ENCODE measurements around the gene GDAP1L1.
A peak's percentile ranks its signal among the peaks of the same experiment; 100 is the strongest.

Gene GDAP1L1

DNA sequence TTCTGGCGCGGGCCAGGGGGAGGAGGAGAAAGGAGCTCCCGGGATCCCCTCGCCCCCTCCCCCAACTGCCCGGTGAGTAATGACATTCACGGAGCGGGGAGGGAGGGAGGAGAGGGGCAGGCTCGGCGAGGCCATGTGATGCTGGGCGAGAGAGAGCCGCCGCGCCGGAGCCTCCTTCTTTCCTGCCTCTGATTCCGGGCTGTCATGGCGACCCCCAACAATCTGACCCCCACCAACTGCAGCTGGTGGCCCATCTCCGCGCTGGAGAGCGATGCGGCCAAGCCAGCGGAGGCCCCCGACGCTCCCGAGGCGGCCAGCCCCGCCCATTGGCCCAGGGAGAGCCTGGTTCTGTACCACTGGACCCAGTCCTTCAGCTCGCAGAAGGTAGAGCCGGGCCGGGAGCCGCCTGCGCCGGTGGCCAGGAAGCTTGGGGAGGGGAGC is at the start of gene GDAP1L1:
Gene GDAP1L1 (plus strand): TSS at position 178 of the 441 bp plus-strand sequence. CDS start 27 bp downstream, at position 205.
- DNase-seq: no peak

GRCh38 chr20:44198872-44199271 is 48.2 kb upstream of the GDAP1L1 start:
- peak; percentile 17 for DNase-seq

GRCh38 chr20:44199877-44200276 is 47.2 kb upstream of the GDAP1L1 start:
- DNase-seq: no peak

DNA sequence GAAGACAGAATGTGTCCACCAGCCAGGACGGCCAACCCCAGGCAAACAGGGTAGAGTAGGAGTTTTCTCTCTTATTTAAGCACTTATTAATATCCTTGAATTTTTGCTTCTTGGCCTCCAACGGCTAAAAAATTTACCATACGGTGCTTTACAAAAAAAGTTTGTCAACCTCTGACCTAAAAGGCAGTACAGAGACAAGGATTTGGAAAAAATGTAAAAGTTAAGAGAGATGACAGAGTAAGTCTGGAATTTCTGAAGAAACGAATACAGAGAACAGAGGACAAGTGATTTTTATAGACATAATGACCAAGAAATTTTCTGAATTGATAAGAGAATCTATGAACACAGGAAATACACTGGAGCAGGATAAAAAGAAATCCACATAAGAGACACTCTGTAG is 46.7 kb upstream of the GDAP1L1 start:
- DNase-seq: no peak

- no peak for DNase-seq
These were observed 46.1 kb upstream of the GDAP1L1 start for GRCh38 chr20:44200983-44201382.

DNA sequence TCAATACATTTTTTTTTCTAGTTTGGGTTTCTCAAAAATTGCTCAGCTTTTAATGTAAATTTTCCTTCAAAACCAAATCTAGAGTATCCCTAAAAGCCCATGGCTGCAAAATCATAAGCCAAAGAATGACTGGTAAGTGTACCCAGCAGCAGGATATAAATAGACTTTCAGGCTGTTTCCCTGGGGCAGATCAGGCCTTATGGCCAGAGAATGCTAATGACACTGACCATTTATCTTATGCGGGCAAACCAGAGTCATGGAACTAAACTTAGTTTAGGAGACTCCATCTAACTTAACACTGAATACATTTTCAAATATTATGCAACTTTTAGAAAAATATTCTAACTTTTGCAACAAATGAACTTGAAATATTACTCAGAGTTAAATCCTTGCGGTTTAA is 43.9 kb upstream of the GDAP1L1 start:
- DNase-seq: no peak

DNA sequence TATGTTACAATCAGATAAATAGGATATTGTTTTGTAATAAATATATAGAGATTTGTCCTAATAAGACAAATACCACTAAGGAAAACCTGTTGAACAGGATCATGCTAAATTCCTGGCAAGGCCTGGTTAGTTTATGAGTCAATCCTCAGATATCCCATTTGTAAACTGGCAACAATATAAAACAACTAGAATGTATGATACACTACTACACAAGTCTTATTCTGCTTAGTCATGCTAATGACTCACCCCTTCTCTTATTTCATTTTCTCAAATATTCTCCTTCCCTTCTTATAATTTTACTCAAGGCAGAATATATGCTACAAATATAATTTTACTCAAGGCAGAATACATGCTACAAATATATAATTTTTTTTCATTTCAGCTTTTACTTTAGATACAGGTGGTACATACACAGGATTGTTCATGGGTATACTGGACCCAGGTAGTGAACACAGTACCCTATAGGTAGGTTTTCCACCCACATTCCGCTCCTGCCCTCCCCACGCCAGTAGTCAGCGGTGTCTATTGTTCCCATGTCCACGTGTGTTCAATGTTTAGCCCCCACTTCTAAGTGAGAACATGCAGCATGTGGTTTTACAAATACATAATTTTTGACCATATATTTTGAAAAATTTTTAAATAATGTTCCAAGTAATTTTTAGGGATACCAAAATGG is 42.8 kb upstream of the GDAP1L1 start:
- no peak for DNase-seq

DNA sequence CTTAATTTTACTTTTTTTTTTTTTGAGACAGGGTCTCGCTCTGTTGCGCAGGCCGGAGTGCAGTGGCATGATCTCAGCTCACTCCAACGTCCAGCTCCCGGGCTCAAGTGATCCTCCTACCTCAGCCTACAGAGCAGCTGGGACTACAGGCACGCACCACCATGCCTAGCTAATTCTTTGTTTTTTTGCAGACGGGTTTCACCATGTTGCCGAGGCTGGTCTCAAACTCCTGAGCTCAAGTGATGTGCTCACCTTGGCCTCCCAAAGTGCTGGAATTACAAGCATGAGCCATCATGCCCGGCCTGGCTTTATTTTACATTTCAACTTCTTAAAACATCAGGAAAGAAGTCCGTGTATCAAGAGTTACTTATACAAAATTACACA is 42.3 kb upstream of the GDAP1L1 start:
- no peak for DNase-seq

- no peak for DNase-seq
These were observed 41.0 kb upstream of the GDAP1L1 start for GRCh38 chr20:44206132-44206531.

DNA sequence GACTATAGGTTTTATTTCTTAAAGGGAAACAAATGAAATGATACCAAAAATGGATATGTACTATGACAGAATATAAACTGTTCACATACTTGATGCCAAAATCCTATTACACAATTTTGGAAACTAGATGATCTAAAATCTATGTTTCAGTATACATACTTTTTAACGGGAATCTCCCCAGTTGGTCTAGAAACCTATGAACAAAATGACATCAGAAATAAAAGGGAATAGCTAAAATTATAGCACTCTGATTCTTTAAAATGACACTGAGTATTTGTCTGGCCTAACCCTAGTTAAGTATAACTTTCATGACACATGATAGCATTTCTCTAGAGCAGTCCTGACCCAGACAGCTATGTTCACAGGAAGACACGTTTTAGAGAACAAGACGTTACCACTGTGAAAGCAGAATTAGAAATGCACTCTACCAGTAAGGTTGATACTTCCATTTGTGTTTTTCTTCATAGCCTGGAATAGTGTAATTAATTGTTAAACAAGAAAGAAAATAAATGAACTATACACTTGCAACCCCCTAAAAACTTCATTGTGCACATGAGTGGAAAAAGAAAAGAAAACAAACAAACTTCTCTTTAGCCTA is 39.9 kb upstream of the GDAP1L1 start:
- no peak for DNase-seq

GRCh38 chr20:44208165-44208564 is 38.9 kb upstream of the GDAP1L1 start:
- no peak for DNase-seq

GRCh38 chr20:44208770-44209169 is 38.3 kb upstream of the GDAP1L1 start:
- DNase-seq: no peak

GRCh38 chr20:44209686-44210405 is 37.3 kb upstream of the GDAP1L1 start:
- no peak for DNase-seq

DNA sequence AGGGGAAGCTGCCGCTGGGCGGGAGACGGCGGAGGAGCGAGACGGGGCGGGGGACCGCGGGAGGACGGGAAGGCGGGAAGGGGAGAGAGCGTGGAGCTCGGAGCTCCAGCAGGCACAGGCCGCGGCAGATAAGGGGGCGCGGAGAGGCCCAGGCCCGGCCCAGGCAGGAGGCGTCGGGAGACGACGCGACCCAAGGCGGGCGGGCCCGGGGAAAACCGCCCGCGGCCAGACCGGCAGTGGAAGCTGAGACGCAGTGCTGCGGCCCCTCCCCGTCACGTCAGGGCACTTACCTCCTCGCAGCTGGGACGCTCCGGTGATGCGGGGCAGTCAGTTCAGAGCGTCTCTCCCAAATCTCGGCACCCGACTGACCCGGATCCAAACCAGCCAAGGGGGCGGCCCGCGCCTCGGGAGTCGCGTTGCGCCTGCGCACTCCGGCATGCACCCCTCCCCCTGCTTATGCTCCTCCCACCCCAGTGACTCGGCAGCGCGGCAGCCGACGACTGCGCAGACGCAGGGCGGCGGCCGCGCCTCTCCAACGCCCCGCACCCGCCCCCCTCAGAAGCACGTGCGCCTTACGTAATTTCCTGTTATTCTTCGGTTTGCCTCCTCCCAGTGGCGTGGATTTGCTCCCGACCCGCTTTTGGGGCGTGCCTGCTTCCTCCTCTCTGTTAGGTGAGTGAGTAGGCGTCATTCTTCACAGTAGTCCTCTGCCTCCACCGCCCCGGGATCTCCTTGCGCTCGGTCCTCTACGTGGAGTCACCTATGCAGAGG is 36.5 kb upstream of the GDAP1L1 start, which contains the start of gene OSER1:
Gene OSER1 (minus strand): TSS at position 366 of the 771 bp plus-strand sequence. CDS start 3,814 bp downstream, outside the sequence.
- DNase-seq: peak; percentile 98

- DNase-seq: no peak
These were observed 35.7 kb upstream of the GDAP1L1 start for GRCh38 chr20:44211177-44212039.

DNA sequence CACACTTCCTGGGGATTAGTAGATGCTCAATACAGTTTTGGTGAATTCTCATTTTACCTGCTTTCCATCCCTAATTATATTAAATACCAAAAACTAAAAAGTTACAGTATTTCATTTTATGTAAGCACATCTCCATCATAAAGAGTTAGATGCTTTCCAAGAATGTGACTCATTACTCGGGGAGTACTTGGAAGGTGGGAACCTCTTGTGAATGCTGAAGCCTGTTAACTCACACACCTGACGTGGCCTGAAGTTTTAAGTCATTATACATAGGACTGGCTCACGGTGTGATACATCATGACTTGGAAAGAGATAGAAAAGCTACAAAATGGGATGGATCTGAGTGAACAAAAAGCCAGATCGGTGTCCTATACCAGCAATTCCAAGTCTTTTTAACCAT is 34.3 kb upstream of the GDAP1L1 start:
- no peak for DNase-seq

GRCh38 chr20:44215125-44215524 is 32.0 kb upstream of the GDAP1L1 start:
- DNase-seq: peak; percentile 80

GRCh38 chr20:44217342-44218092 is 29.6 kb upstream of the GDAP1L1 start:
- DNase-seq: peak; percentile 76

DNA sequence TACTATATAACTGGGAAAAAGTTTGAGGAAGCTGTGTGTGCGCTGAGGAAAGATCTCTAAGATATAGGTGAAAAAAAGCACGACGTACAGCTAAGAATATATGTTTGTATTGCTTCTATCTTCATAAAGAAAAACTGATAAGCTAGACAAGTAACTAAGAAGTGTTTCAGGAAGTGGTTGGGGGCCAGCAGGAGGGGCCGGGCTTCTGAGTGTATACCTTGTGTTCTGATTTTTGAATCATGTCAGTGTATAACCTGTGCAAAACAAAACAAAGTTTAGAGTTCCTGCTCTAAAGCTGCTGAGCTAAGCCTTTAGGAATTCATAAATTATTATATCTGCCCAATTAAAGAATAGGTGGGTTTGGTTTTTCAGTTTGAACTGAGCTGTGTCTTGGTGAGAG is 28.7 kb upstream of the GDAP1L1 start:
- DNase-seq: peak; percentile 42

DNA sequence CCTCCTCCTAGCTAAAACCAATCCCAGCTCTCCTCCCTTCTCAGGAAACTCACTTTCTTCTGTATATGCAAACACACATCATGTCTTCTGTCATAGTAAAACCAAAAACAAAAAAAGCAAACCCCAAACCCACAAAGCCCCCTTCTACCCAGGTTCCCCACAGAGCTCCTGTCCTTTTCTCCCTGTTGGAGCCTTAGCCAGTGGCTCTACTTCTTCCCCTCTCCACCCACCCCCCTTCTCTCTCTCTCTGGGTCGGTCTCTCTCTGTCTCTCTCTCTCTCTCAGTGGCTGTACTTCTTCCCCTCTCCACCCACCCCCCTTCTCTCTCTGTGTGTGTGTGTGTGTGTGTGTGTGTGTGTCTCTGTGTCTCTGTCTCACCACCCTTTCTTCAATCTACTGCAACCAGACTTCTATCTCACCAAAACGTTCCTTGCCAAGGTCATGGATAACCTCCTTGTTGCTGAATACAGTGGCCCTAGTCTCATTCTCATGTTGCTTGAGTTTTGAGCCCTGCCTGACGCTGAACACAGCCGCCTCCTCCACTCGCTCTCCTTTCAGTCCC is 27.9 kb upstream of the GDAP1L1 start:
- peak; percentile 42 for DNase-seq

DNA sequence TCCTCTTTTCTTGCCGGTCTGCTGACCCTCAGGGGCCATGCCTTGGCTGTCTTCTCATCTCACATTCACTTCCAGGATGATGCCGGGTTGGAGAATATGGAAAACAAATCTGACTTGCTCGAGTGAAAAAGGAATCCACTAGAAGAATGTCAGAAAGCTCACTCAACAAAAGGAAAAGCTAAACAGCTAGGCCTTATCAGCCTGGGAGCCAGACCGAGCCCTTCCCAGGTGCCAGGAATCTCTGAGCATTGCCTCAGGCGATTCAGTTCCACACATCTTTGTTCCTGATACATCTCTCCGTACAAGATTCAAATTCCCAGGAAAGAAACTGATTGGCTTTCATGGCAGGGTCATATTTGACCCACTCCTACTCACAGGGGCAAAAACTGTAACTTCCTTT is 27.3 kb upstream of the GDAP1L1 start:
- no peak for DNase-seq

Data from CD4-positive, alpha-beta T cell treated with Interleukin-21 for 1 hour (primary cell).